ENCODE results near the gene TWSG1. TPM values are rescaled to one million over a fixed set of nuclear protein-coding genes. Genes with fewer than 3 reads are reported as not detected.

TWSG1 gene
- total and polyA plus RNA-seq, 2 of the 13 experiments (the other 11 are each of a cell fraction or from before 2014, with no cell fraction given) = 6.6 to 9.4 TPM

Other genes starting within 250 kb of the TWSG1 start
- gene NDUFV2, start 232.1 kb upstream of the TWSG1 start, total RNA-seq (2016; rRNA removed; fragmentation: Illumina TruSeq; extraction: Trizol) = 299 and 369 TPM in 2 replicates
- 179 and 216 TPM in 2 replicates for gene NDUFV2, start 232.1 kb upstream of the TWSG1 start, polyA plus RNA-seq (2011; rRNA removed)
- 16.8 and 23.2 TPM in 2 replicates for gene ANKRD12, start 198.0 kb upstream of the TWSG1 start, total RNA-seq (2016; rRNA removed; fragmentation: Illumina TruSeq; extraction: Trizol)
- 5.0 and 6.0 TPM in 2 replicates for gene ANKRD12, start 198.0 kb upstream of the TWSG1 start, polyA plus RNA-seq (2011; rRNA removed)
- gene RALBP1, start 140.7 kb downstream of the TWSG1 start, total RNA-seq (2016; rRNA removed; fragmentation: Illumina TruSeq; extraction: Trizol) = 33.1 and 39.9 TPM in 2 replicates
- 23.6 and 24.5 TPM in 2 replicates for gene RALBP1, start 140.7 kb downstream of the TWSG1 start, polyA plus RNA-seq (2011; rRNA removed)

All from HepG2 (cell line).